Measurements from ENCODE around the gene SYNPO2.

- TF ChIP-seq CTCF (IDR thresholded peaks at IDR 0.05; ENCODE audit: insufficient read depth, low read length, poor library complexity, severe bottlenecking): no peak
- TF ChIP-seq EZH2phosphoT487 (conservative IDR thresholded peaks at IDR 0.05; ENCODE audit: low read length): no peak
These were observed 136.8 kb downstream of the SYNPO2 start for GRCh38 chr4:119025420-119025819.
